ENCODE results near the gene FBN2.

GRCh38 chr5:128378632-128379031 is 159.4 kb downstream of the FBN2 start:
- TF ChIP-seq POLR2AphosphoS5 (IDR thresholded peaks at IDR 0.05) (no peak), CTCF (IDR thresholded peaks at IDR 0.05) (no peak)
